ENCODE data around the gene RNF186.

RNF186 gene

DNA sequence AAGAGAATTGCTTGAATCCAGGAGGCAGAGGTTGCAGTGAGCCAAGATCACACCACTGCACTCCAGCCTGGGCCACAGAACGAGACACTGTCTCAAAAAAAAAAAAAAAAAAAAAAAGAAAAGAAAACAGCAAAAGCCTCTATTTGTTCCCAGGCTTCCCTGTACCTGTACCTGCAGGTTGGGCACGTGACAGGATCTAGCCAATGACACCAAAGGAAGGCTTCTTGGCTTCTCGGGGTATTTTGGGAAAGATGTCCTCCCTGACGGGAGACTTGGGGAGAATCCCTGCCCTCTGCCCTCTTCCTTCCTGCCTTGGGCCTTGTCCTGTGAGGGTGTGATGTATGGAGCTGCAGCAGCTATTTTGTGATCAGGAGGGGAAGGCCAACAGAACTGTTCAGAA lies 38.1 kb downstream of the RNF186 start:
- DNase-seq (ENCODE audit: low read depth in 1 of 2, low spot score in 1 of 2) = no peak
- H3K27ac ChIP-seq (replicated peaks) = no peak overlapping the region
- H3K27me3 ChIP-seq (ENCODE audit: insufficient read depth, poor library complexity, severe bottlenecking) = no peaks in the 10 kb centered on the region
- TF ChIP-seq REST (IDR thresholded peaks at IDR 0.05; ENCODE audit: insufficient replicate concordance, low read depth) (no peak), GABPA (IDR thresholded peaks at IDR 0.05; ENCODE audit: low read depth) (no peak), CTCF (IDR thresholded peaks at IDR 0.05; ENCODE audit: insufficient read depth, low read length) (no peak), SPI1 (IDR thresholded peaks at IDR 0.05; ENCODE audit: borderline replicate concordance, low read depth) (no peak), POLR2AphosphoS5 (IDR thresholded peaks at IDR 0.05; ENCODE audit: low read depth) (no peak)
- H3K4me3 ChIP-seq (replicated peaks; ENCODE audit: insufficient read depth, low read length) = no peak overlapping the region

DNA sequence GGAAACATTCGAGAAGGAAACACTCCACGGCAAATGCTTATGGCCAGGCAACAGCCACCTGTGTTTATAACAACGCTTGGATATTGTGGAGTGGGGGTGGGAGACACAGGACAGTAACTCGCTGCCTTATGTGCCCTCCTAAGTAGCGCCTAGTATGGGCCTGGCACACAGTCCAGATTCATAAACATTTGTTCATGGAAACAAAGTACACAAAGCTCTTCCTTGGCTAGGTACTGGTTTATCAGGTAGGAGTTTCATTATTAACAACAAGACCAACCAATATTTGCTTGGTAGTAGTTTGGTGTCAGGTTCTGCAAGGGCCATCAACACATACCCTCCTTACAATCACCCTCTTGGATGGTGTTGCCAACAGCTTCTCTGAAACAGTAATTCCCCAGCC lies 38.8 kb downstream of the RNF186 start:
- Histone ChIP-seq H3K27me3 (ENCODE audit: insufficient read depth, poor library complexity, severe bottlenecking) (no peaks in the 10 kb centered on the region), H3K27ac (replicated peaks) (no peak overlapping the region), H3K4me3 (replicated peaks; ENCODE audit: insufficient read depth, low read length) (no peak overlapping the region)
- no peak for DNase-seq (ENCODE audit: low read depth in 1 of 2, low spot score in 1 of 2)
- TF ChIP-seq CTCF (IDR thresholded peaks at IDR 0.05; ENCODE audit: insufficient read depth, low read length) (no peak), POLR2AphosphoS5 (IDR thresholded peaks at IDR 0.05; ENCODE audit: low read depth) (no peak), SPI1 (IDR thresholded peaks at IDR 0.05; ENCODE audit: borderline replicate concordance, low read depth) (no peak), REST (IDR thresholded peaks at IDR 0.05; ENCODE audit: insufficient replicate concordance, low read depth) (no peak), GABPA (IDR thresholded peaks at IDR 0.05; ENCODE audit: low read depth) (no peak)

DNA sequence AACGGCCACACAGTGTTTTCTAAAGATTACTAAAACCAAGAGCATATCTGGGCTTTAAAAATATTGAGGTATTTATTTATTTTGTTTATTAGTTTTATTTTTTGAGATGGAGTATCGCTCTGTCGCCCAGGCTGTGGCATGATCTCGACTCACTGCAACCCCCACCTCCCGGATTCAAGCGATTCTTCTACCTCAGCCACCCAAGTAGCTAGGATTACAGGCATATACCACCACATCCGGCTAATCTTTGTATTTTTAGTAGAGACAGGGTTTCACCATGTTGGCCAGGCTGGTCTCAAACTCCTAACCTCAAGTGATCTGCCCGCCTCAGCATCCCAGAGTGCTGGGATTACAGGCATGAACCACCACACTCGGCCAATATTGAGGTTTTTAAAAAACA lies 39.3 kb downstream of the RNF186 start:
- Histone ChIP-seq H3K4me3 (replicated peaks; ENCODE audit: insufficient read depth, low read length) (no peak overlapping the region), H3K27me3 (ENCODE audit: insufficient read depth, poor library complexity, severe bottlenecking) (no peaks in the 10 kb centered on the region), H3K27ac (replicated peaks) (no peak overlapping the region)
- no peak for DNase-seq (ENCODE audit: low read depth in 1 of 2, low spot score in 1 of 2)
- TF ChIP-seq SPI1 (IDR thresholded peaks at IDR 0.05; ENCODE audit: borderline replicate concordance, low read depth) = no peak
- TF ChIP-seq CTCF (IDR thresholded peaks at IDR 0.05; ENCODE audit: insufficient read depth, low read length) = no peak
- no peak for TF ChIP-seq GABPA (IDR thresholded peaks at IDR 0.05; ENCODE audit: low read depth)
- no peak for TF ChIP-seq REST (IDR thresholded peaks at IDR 0.05; ENCODE audit: insufficient replicate concordance, low read depth)
- no peak for TF ChIP-seq POLR2AphosphoS5 (IDR thresholded peaks at IDR 0.05; ENCODE audit: low read depth)

Data from HL-60 (cell line).